ENCODE measurements around the gene SLC1A3.

Gene SLC1A3

GRCh38 chr5:36659411-36659810 lies 53.0 kb downstream of the SLC1A3 start:
- DNase-seq, result no peak

- no peak for DNase-seq
These were observed 54.1 kb downstream of the SLC1A3 start for GRCh38 chr5:36660397-36661049.

GRCh38 chr5:36661456-36662220 lies 55.2 kb downstream of the SLC1A3 start:
- DNase-seq, result no peak

GRCh38 chr5:36662291-36662851 lies 56.0 kb downstream of the SLC1A3 start:
- DNase-seq, result no peak

- no peak for DNase-seq
These were observed 58.4 kb downstream of the SLC1A3 start for GRCh38 chr5:36664766-36665165.

GRCh38 chr5:36665628-36666027 lies 59.2 kb downstream of the SLC1A3 start:
- DNase-seq, result no peak

- DNase-seq, result no peak
These were observed 59.9 kb downstream of the SLC1A3 start for GRCh38 chr5:36666274-36666673.

- DNase-seq, result no peak
These were observed 60.6 kb downstream of the SLC1A3 start for GRCh38 chr5:36666986-36667385.

- DNase-seq, result no peak
These were observed 61.4 kb downstream of the SLC1A3 start for GRCh38 chr5:36667824-36668223.

- no peak for DNase-seq
These were observed 62.7 kb downstream of the SLC1A3 start for GRCh38 chr5:36669015-36669651.

GRCh38 chr5:36670548-36670947 lies 64.1 kb downstream of the SLC1A3 start:
- DNase-seq, result no peak

- no peak for DNase-seq
These were observed 68.9 kb downstream of the SLC1A3 start for GRCh38 chr5:36675282-36675681.

- DNase-seq, result no peak
These were observed 73.0 kb downstream of the SLC1A3 start for GRCh38 chr5:36679221-36679989.

- DNase-seq, result no peak
These were observed 73.7 kb downstream of the SLC1A3 start for GRCh38 chr5:36680066-36680465.

- no peak for DNase-seq
These were observed 75.3 kb downstream of the SLC1A3 start for GRCh38 chr5:36681711-36682110.

GRCh38 chr5:36682499-36682898 lies 76.1 kb downstream of the SLC1A3 start:
- no peak for DNase-seq

- no peak for DNase-seq
These were observed 77.5 kb downstream of the SLC1A3 start for GRCh38 chr5:36683821-36684434.

- no peak for DNase-seq
These were observed 79.4 kb downstream of the SLC1A3 start for GRCh38 chr5:36685631-36686288.

GRCh38 chr5:36686881-36687280 lies 80.5 kb downstream of the SLC1A3 start:
- DNase-seq, result no peak

GRCh38 chr5:36688722-36689121 lies 82.3 kb downstream of the SLC1A3 start:
- no peak for DNase-seq

- DNase-seq, result no peak
These were observed 82.8 kb downstream of the SLC1A3 start for GRCh38 chr5:36689225-36689624.
